Thoracic aorta (tissue), 2 donors: ENCODE data around the gene KAT2B. TPM values are rescaled to one million over a fixed set of nuclear protein-coding genes. Genes with fewer than 3 reads are reported as not detected.

Experiments used
- ATAC-seq: fragments of 150-250 bp; one replicate; pipeline ENCODE4 v1.8.0; 2017; ENCODE audit warnings: low read depth; ENCODE audit not compliant: insufficient number of reproducible peaks, low FRiP score
- DNase-seq: peaks from one replicate; pipeline ENCODE4 v3.0.0-alpha.2; 2020; ENCODE audit warnings: low spot score
- H3K27ac ChIP-seq, 2 donors: fragments of 200-600 bp; sonication (generic); 1 replicate in 1 of 2; 2 replicates in 1 of 2; pipeline ENCODE4 v1.5.1; 2016; ENCODE audit warnings: mild to moderate bottlenecking in 2 of 2, moderate library complexity in 2 of 2
- H3K27me3 ChIP-seq: fragments of 200-600 bp; sonication (generic); replicated peaks from 2 replicates; pipeline ENCODE4 v1.6.0; 2016; ENCODE audit warnings: mild to moderate bottlenecking; ENCODE audit not compliant: insufficient read depth
- H3K36me3 ChIP-seq: fragments of 200-600 bp; sonication (generic); one replicate; pipeline ENCODE4 v1.5.1; 2016
- H3K4me1 ChIP-seq, 2 donors: fragments of 200-600 bp; sonication (generic); 1 replicate in 1 of 2; 2 replicates in 1 of 2; pipeline versions ENCODE4 v1.5.1 to v1.6.0; 2016; ENCODE audit warnings: low read depth in 2 of 2, mild to moderate bottlenecking in 1 of 2; ENCODE audit not compliant: control insufficient read depth in 1 of 2
- H3K4me3 ChIP-seq: fragments of 200-600 bp; sonication (generic); 2 replicates; pipeline ENCODE4 v1.5.1; 2016; ENCODE audit warnings: mild to moderate bottlenecking
- H3K9me3 ChIP-seq: fragments of 200-600 bp; sonication (generic); 2 replicates; pipeline ENCODE4 v1.5.1; 2016
- CTCF ChIP-seq: fragments of 200-600 bp; sonication (generic); IDR thresholded peaks from one replicate; pipeline ENCODE4 v1.5.1; 2019; ENCODE audit warnings: antibody characterized with exemption
- total RNA-seq, 2 donors: library from RNA; depleted of rRNA; stranded (reverse); fragments of >200 nt; gene quantifications; one replicate each; pipeline versions ENCODE4 v1.1.0 to v1.2.3, GENCODE V29; 2016

The KAT2B gene
- total RNA-seq, 2 donors from 2014 or later = 48.0 to 72.8 TPM

- Histone ChIP-seq H3K4me1 (peaks cover 18 to 22% of the 10 kb centered on the region in 2 donors), H3K27me3 (no peaks in the 10 kb centered on the region), H3K4me3 (no peak overlapping the region), H3K36me3 (no peaks in the 10 kb centered on the region), H3K27ac (no peak overlapping the region), H3K9me3 (no peaks in the 10 kb centered on the region)
- no peak for TF ChIP-seq CTCF
- no peak for DNase-seq
- no peak for ATAC-seq
Measured at GRCh38 chr3:20077068-20077467, 36.8 kb downstream of the KAT2B start.

GRCh38 chr3:20078194-20078714 is 38.0 kb downstream of the KAT2B start:
- H3K9me3 ChIP-seq = no peaks in the 10 kb centered on the region
- H3K36me3 ChIP-seq = no peaks in the 10 kb centered on the region
- H3K4me3 ChIP-seq = no peak overlapping the region
- TF ChIP-seq CTCF = no peak
- H3K27ac ChIP-seq = no peak overlapping the region
- no peaks in the 10 kb centered on the region for H3K27me3 ChIP-seq
- no peak for ATAC-seq
- DNase-seq = no peak
- peaks cover 18 to 22% of the 10 kb centered on the region in 2 donors for H3K4me1 ChIP-seq

DNA sequence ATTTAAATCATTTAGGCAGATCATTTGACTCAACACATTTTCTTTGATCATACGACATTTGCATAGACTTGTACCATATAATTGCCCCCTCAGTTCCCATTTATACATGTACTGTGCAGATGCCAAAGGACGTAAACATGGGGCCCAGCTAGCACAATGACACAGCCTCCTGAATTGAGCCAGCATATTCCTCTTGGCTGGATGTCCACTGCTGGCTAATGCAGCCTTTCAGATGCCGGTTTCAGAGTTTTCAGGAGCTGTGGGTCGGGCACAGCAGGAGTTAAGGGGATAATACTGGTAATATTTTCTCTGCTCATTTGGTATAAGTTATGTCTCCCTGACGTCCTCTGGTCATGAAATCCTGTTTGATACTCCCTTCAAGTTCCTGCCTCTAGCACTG is 39.4 kb downstream of the KAT2B start:
- no peak for TF ChIP-seq CTCF
- H3K36me3 ChIP-seq = no peaks in the 10 kb centered on the region
- DNase-seq (no peak), ATAC-seq (no peak)
- no peaks in the 10 kb centered on the region for H3K9me3 ChIP-seq
- peaks cover 18 to 22% of the 10 kb centered on the region in 2 donors for H3K4me1 ChIP-seq
- no peak overlapping the region for H3K27ac ChIP-seq
- no peak overlapping the region for H3K4me3 ChIP-seq
- H3K27me3 ChIP-seq = no peaks in the 10 kb centered on the region

GRCh38 chr3:20080956-20081554 is 40.8 kb downstream of the KAT2B start:
- no peaks in the 10 kb centered on the region for H3K27me3 ChIP-seq
- DNase-seq (peak; percentile 33), ATAC-seq (peak; percentile 50)
- no peaks in the 10 kb centered on the region for H3K36me3 ChIP-seq
- peak overlapping the region; percentile 12 for H3K4me3 ChIP-seq
- no peaks in the 10 kb centered on the region for H3K9me3 ChIP-seq
- TF ChIP-seq CTCF = no peak
- peak overlapping the region; percentile 34 for H3K27ac ChIP-seq
- H3K4me1 ChIP-seq = peaks cover 18 to 22% of the 10 kb centered on the region in 2 donors

DNA sequence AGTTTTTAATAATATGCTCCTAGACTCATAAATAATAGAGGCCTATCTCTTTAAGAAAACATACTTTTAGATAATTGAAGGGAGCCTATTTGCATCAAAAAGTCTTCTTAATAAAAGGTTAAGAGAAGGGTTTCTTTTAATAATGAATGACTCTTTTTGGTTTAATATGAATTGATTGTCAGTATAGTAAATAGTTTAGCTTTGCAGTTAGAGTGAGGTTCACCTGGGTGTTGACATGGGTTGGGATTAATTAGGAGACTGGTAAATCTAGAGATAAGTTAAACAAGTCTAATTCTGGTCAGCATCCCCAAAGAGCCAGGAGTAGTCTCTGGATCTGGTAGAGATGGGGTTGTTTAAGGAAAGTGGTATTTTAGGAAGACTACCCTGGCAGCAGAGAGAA is 43.0 kb downstream of the KAT2B start:
- H3K27ac ChIP-seq = no peak overlapping the region
- H3K36me3 ChIP-seq = no peaks in the 10 kb centered on the region
- ATAC-seq (no peak), DNase-seq (no peak)
- no peaks in the 10 kb centered on the region for H3K27me3 ChIP-seq
- H3K4me1 ChIP-seq = peaks cover 18 to 22% of the 10 kb centered on the region in 2 donors
- no peak for TF ChIP-seq CTCF
- H3K4me3 ChIP-seq = no peak overlapping the region
- H3K9me3 ChIP-seq = no peaks in the 10 kb centered on the region
